Measurements from ENCODE around the gene GALNT5.
A peak's percentile ranks its signal among the peaks of the same experiment; 100 is the strongest.

GALNT5 gene

GRCh38 chr2:157361526-157361925 lies 104.0 kb downstream of the GALNT5 start:
- peak; percentile 56 for FAIRE-seq

GRCh38 chr2:157362627-157363026 lies 105.1 kb downstream of the GALNT5 start:
- no peak for DNase-seq (ENCODE audit: insufficient read length, low spot score)
- FAIRE-seq, result no peak

More at GRCh38 chr2:157361526-157361925, 104.0 kb downstream of the GALNT5 start:
- no peak for DNase-seq (ENCODE audit: insufficient read length, low spot score)

- FAIRE-seq (no peak), DNase-seq (ENCODE audit: insufficient read length, low spot score) (no peak)
These were observed 106.2 kb downstream of the GALNT5 start for GRCh38 chr2:157363612-157364101.

Measured in GM19239 (cell line).